Heart left ventricle (tissue), 13 donors: ENCODE data around the gene CCDC106.

Experiments
- CTCF ChIP-seq, 12 donors: fragments of 200-600 bp; sonication (generic) in 4 of 12; IDR thresholded peaks; one replicate each; pipeline versions ENCODE4 v1.5.0 to v1.8.0; 2018 to 2022; ENCODE audit warnings: antibody characterized with exemption in 12 of 12, mild to moderate bottlenecking in 5 of 12
- POLR2A ChIP-seq, 2 donors: fragments of 450-650 bp; IDR thresholded peaks; one replicate each; pipeline ENCODE4 v1.6.1; 2017; ENCODE audit warnings: antibody characterized with exemption in 2 of 2, mild to moderate bottlenecking in 2 of 2, moderate library complexity in 2 of 2
- donor health status: ischemic (EF 13 %, LVEDD 7.1; RV severe dilation, severe dysfunction).
- donor health status: DM: no; HTN: yes; CAD: no.
- donor health status: DM: no; HTN: no; CAD: no.
- donor health status: ischemic (EF 25% LVEDD 6.9; RV normal size, moderate dysfunction).
- donor health status: ischemic (EF 25% LVEDD 5.7; RV mildly dilated, moderate dysfunction).
- donor health status: ischemic (EF 35%, LVEDD 5.7; RV mildly dilated, moderate dysfunction).
- donor health status: nonischemic (EF 11% LVEDD 7.7; RV severe dilation, severe dysfunction).
- donor health status: DM: yes; HTN: yes; CAD: no.
- donor health status: PGD.
- donor health status: ischemic (EF 29% LVEDD 5.4; RV normal size, mild dysfunction).
- donor health status: nonischemic (EF 23%, LVEDD 6.1; RV moderate dilation, normal function).

DNA sequence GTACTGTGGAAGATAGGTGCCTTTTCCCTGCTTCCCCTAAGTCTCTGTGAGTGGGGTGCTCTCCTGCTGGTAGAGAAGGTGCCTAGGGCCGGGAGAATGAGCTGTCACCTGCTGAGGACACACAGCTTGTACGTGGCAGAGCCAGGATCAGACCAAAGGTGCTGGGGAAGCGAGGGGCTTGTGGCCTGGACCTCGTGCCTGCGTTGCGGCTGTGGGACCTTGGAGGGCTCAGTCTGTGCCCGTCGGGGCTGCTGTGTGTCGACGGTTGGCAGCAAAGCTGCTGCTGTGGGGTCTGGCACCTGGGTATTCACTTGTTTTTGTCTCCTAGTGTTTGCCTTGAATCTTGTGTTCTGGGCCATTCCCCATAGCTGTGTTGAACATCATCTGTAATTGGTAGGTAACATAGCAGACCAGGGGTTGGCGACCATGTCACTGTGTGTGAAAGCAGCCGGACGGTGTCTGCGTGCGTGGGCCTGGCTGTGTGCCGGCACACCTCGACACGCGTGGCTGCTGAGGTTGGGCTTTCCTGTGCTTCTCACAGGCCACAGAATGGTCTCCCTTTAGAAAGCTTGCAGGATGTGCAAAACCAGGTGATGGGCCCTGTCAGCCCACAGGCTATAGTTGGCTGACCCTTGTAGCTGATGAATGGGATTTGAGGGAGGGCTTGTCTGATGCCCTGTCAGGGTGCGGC, 16.0 kb downstream of the CCDC106 start:
- TF ChIP-seq CTCF (IDR thresholded peaks at IDR 0.05) (no peak), POLR2A (IDR thresholded peaks at IDR 0.05) (no peak)
